Nephron progenitor cell (in vitro differentiated cells): ENCODE results near the gene CCK.

Source experiments
- DNase-seq: peaks from one replicate; pipeline ENCODE4 v3.0.0; 2021
- H3K27ac Mint-ChIP-seq: 2 replicates; pipeline ENCODE4 v1.8.0; 2021; ENCODE audit warnings: mild to moderate bottlenecking, moderate library complexity, mixed read lengths
- H3K27me3 Mint-ChIP-seq: 2 replicates; pipeline ENCODE4 v1.8.0; 2021; ENCODE audit warnings: mild to moderate bottlenecking, low read depth, mixed read lengths; ENCODE audit not compliant: poor library complexity
- H3K36me3 Mint-ChIP-seq: 2 replicates; pipeline ENCODE4 v1.8.0; 2021; ENCODE audit warnings: low read depth, mixed read lengths
- H3K4me1 Mint-ChIP-seq: 2 replicates; pipeline ENCODE4 v1.8.0; 2021; ENCODE audit warnings: mixed read lengths
- H3K4me3 Mint-ChIP-seq: 2 replicates; pipeline ENCODE4 v1.8.0; 2021; ENCODE audit warnings: mild to moderate bottlenecking, moderate library complexity, mixed read lengths
- H3K9me3 Mint-ChIP-seq: 2 replicates; pipeline ENCODE4 v1.8.0; 2021; ENCODE audit warnings: mild to moderate bottlenecking, moderate library complexity, mixed read lengths
- CTCF ChIP-seq: fragments of 200-600 bp; sonication (generic); IDR thresholded peaks from 2 replicates; pipeline ENCODE4 v1.5.0; 2021; ENCODE audit warnings: antibody characterized with exemption

CCK gene

GRCh38 chr3:42226470-42227425 is 39.2 kb downstream of the CCK start:
- Mint-ChIP-seq H3K27me3 (peaks cover 2% of the 10 kb centered on the region), H3K9me3 (no peaks in the 10 kb centered on the region), H3K4me3 (no peak overlapping the region), H3K36me3 (peaks cover 42% of the 10 kb centered on the region), H3K4me1 (peaks cover 17% of the 10 kb centered on the region), H3K27ac (no peak overlapping the region)
- no peak for TF ChIP-seq CTCF
- DNase-seq, result no peak

GRCh38 chr3:42225486-42226363 is 40.3 kb downstream of the CCK start:
- peaks cover 17% of the 10 kb centered on the region for H3K4me1 Mint-ChIP-seq
- TF ChIP-seq CTCF, result no peak
- peaks cover 2% of the 10 kb centered on the region for H3K27me3 Mint-ChIP-seq
- DNase-seq, result no peak
- H3K9me3 Mint-ChIP-seq, result no peaks in the 10 kb centered on the region
- no peak overlapping the region for H3K4me3 Mint-ChIP-seq
- H3K27ac Mint-ChIP-seq, result no peak overlapping the region
- H3K36me3 Mint-ChIP-seq, result peaks cover 50% of the 10 kb centered on the region

- no peaks in the 10 kb centered on the region for H3K9me3 Mint-ChIP-seq
- peaks cover 2% of the 10 kb centered on the region for H3K27me3 Mint-ChIP-seq
- no peak for DNase-seq
- no peak overlapping the region for H3K4me3 Mint-ChIP-seq
- peaks cover 59% of the 10 kb centered on the region for H3K36me3 Mint-ChIP-seq
- H3K27ac Mint-ChIP-seq, result peak overlapping the region; percentile 71
- TF ChIP-seq CTCF, result no peak
- peaks cover 17% of the 10 kb centered on the region for H3K4me1 Mint-ChIP-seq
Observed at GRCh38 chr3:42224658-42225421, 41.1 kb downstream of the CCK start.

- Mint-ChIP-seq H3K36me3 (peaks cover 60% of the 10 kb centered on the region), H3K4me3 (no peak overlapping the region), H3K27me3 (peaks cover 2% of the 10 kb centered on the region), H3K27ac (peak overlapping the region; percentile 71), H3K9me3 (no peaks in the 10 kb centered on the region), H3K4me1 (peaks cover 11% of the 10 kb centered on the region)
- no peak for DNase-seq
- no peak for TF ChIP-seq CTCF
Observed at GRCh38 chr3:42224178-42224577, 41.8 kb downstream of the CCK start.

GRCh38 chr3:42222942-42223693 is 42.9 kb downstream of the CCK start:
- TF ChIP-seq CTCF, result no peak
- peaks cover 11% of the 10 kb centered on the region for H3K4me1 Mint-ChIP-seq
- no peak overlapping the region for H3K4me3 Mint-ChIP-seq

More at GRCh38 chr3:42222942-42223693, 42.9 kb downstream of the CCK start:
- Mint-ChIP-seq H3K36me3 (peaks cover 60% of the 10 kb centered on the region), H3K9me3 (no peaks in the 10 kb centered on the region), H3K27ac (no peak overlapping the region), H3K27me3 (peaks cover 2% of the 10 kb centered on the region)
- no peak for DNase-seq
